GM12872 (cell line): ENCODE measurements around the gene GNAQ.

Experiments used
- CTCF ChIP-seq: IDR thresholded peaks from 3 replicates; pipeline ENCODE4 v1.5.1; 2011; ENCODE audit warnings: low read depth, mild to moderate bottlenecking, low read length, moderate library complexity; ENCODE audit not compliant: insufficient read depth

Gene GNAQ

GRCh38 chr9:77854916-77855311, 176.7 kb downstream of the GNAQ start:
- no peak for TF ChIP-seq CTCF

- no peak for TF ChIP-seq CTCF
Observed at GRCh38 chr9:77854258-77854915, 177.2 kb downstream of the GNAQ start.

- TF ChIP-seq CTCF = no peak
Observed at GRCh38 chr9:77853716-77854115, 177.9 kb downstream of the GNAQ start.

GRCh38 chr9:77851882-77852595, 179.6 kb downstream of the GNAQ start:
- TF ChIP-seq CTCF = no peak

- no peak for TF ChIP-seq CTCF
Observed at GRCh38 chr9:77848897-77849296, 182.7 kb downstream of the GNAQ start.

- no peak for TF ChIP-seq CTCF
Observed at GRCh38 chr9:77848404-77848803, 183.2 kb downstream of the GNAQ start.

GRCh38 chr9:77847626-77848025, 184.0 kb downstream of the GNAQ start:
- no peak for TF ChIP-seq CTCF
